ENCODE measurements around the gene TATDN2. TPM values are rescaled to one million over a fixed set of nuclear protein-coding genes. Genes with fewer than 3 reads are reported as not detected.
A peak's percentile ranks its signal among the peaks of the same experiment; 100 is the strongest.

The TATDN2 gene
- total RNA-seq, 4 donors from 2014 or later, result 22.7 to 59.7 (median 28.2) TPM

DNA sequence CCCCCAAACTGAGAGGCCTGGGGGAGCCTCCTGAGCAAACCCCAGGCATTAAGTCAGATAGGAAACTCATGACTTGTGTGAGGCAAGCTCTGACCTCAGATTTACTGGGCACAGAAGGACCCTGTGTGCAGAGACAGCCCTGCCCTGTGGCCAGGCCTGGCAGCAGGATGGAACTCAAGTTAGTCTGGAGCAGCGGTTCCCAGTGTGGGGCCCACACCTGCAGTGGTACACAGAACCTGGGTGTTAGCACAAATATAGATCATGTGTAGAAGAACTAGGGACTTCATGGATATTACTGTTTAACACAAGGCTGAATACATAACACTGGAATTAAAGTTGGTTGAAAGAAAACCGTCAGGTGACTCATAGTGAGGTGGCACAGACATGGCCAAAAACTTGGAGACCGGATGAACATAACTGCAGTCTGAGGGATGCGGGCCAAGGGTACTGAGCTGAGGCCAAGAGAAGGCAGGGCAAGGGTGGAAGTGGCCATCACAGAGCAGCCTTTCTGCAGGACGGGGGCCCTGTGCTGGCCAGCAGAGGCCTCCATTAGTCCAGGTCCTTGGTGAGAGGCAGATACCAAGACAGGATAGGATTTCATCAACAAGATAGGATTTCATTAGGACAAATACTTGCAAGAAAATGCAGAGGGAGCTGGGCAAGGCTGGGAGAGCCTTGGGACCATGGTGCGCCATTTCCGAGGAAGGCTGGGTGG lies 42.7 kb upstream of the TATDN2 start:
- no peak for DNase-seq
- intact Hi-C loops (cut with DNase I; ENCODE audit: low total_unique reads) (no loop called here), in situ Hi-C loops (cut with MboI; ENCODE audit: low pct_ligation_motif_present in 1 of 4, low pct_unique_long_range_greater_than_20kb in 1 of 4, low sequenced_read_pairs in 3 of 4) (no loop called here)

DNA sequence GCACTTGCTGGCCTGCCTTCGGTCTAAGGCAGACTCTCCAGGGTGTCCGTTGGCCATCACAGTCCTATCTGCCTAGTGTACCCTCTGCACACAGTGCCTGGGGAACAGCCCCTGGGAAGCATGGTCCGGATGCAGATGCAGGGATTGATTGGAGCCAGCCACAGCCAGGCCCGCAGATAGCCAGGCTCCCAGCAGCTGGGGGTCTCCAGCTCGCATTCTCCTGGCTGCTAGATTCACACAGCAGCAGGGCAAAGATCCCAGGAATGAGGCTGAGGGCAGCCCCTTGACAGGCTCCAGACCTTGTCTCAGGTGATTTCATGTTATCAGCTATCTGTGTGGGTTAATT lies 42.1 kb upstream of the TATDN2 start:
- Histone ChIP-seq H3K36me3 (no peaks in the 10 kb centered on the region), H3K27ac (no peak overlapping the region), H3K9me3 (no peaks in the 10 kb centered on the region), H3K27me3 (no peaks in the 10 kb centered on the region), H3K4me1 (peaks cover 11 to 25% (median 18%) of the 10 kb centered on the region in 4 donors), H3K4me3 (no peak overlapping the region)
- in situ Hi-C loops (cut with MboI; ENCODE audit: low pct_ligation_motif_present in 1 of 4, low pct_unique_long_range_greater_than_20kb in 1 of 4, low sequenced_read_pairs in 3 of 4) (no loop called here), intact Hi-C loops (cut with DNase I; ENCODE audit: low total_unique reads) (no loop called here)
- no peak for TF ChIP-seq POLR2A (IDR thresholded peaks at IDR 0.05)
- no peak for TF ChIP-seq EP300 (IDR thresholded peaks at IDR 0.05; ENCODE audit: low read depth)
- TF ChIP-seq, protein P1, sequence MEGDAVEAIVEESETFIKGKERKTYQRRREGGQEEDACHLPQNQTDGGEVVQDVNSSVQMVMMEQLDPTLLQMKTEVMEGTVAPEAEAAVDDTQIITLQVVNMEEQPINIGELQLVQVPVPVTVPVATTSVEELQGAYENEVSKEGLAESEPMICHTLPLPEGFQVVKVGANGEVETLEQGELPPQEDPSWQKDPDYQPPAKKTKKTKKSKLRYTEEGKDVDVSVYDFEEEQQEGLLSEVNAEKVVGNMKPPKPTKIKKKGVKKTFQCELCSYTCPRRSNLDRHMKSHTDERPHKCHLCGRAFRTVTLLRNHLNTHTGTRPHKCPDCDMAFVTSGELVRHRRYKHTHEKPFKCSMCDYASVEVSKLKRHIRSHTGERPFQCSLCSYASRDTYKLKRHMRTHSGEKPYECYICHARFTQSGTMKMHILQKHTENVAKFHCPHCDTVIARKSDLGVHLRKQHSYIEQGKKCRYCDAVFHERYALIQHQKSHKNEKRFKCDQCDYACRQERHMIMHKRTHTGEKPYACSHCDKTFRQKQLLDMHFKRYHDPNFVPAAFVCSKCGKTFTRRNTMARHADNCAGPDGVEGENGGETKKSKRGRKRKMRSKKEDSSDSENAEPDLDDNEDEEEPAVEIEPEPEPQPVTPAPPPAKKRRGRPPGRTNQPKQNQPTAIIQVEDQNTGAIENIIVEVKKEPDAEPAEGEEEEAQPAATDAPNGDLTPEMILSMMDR (IDR thresholded peaks at IDR 0.05), result no peak
- TF ChIP-seq POLR2AphosphoS5 (IDR thresholded peaks at IDR 0.05), result no peak
- WGBS, 2 donors (ENCODE audit: low coverage in 1 of 2), result 91% methylated on average over 4 of the region's 5 CpGs; no CpG with 5 or more reads in 1 of the 2 donors
- DNase-seq, result no peak

More for the DNA sequence above, 42.7 kb upstream of the TATDN2 start:
- Histone ChIP-seq H3K27ac (peak overlapping the region; percentile 8 to 31 (median 17)), H3K4me3 (no peak overlapping the region), H3K36me3 (no peaks in the 10 kb centered on the region), H3K4me1 (peaks cover 11 to 25% (median 18%) of the 10 kb centered on the region in 4 donors), H3K27me3 (no peaks in the 10 kb centered on the region), H3K9me3 (no peaks in the 10 kb centered on the region)
- WGBS, 2 donors (ENCODE audit: low coverage in 1 of 2), result 71 to 83% methylated on average over 4 to 7 of the region's 7 CpGs
- TF ChIP-seq POLR2AphosphoS5 (IDR thresholded peaks at IDR 0.05) (no peak), POLR2A (IDR thresholded peaks at IDR 0.05) (no peak), EP300 (IDR thresholded peaks at IDR 0.05; ENCODE audit: low read depth) (no peak)
- TF ChIP-seq, protein P1 (IDR thresholded peaks at IDR 0.05), result no peak

DNA sequence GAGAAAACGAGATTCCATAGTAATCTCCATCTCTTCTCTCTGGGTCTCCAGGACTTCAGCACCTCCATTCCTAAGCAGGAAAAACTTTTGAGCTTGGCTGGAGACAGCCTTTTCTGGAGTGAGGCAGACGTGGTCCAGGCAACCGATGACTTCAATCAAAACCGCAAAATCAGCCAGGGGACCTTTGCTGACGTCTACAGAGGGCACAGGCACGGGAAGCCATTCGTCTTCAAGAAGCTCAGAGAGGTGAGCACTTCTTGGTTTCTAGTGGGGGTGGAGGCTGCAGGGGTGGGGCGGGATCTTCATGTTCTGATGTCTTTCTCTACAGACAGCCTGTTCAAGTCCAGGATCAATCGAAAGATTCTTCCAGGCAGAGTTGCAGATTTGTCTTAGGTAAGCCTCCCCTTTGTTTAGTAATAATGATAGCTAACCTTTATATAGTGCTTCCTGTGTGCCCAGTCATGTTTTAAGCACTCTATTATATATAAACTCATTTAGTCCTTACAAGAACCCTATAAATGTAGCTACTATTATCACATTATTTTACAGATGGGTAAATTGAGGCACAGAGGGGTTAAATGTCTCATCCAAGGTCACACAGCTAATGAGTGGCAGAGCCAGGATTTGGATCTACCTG lies 35.0 kb upstream of the TATDN2 start:
- H3K9me3 ChIP-seq, result no peaks in the 10 kb centered on the region
- H3K4me3 ChIP-seq, result no peak overlapping the region
- H3K36me3 ChIP-seq, result no peaks in the 10 kb centered on the region
- H3K27ac ChIP-seq, result no peak overlapping the region
- DNase-seq, result no peak
- intact Hi-C loops (cut with DNase I; ENCODE audit: low total_unique reads), result no loop called here
- in situ Hi-C loops (cut with MboI; ENCODE audit: low pct_ligation_motif_present in 1 of 4, low pct_unique_long_range_greater_than_20kb in 1 of 4, low sequenced_read_pairs in 3 of 4), result loop anchor here in 1 of 4 donors (10.0 kb wide), 1 partner anchor 48 kb away; the partner anchor contains the start of gene IRAK2
- H3K27me3 ChIP-seq, result no peaks in the 10 kb centered on the region
- WGBS, 2 donors (ENCODE audit: low coverage in 1 of 2), result 82 to 100% methylated on average over 5 to 9 of the region's 9 CpGs
- TF ChIP-seq EP300 (IDR thresholded peaks at IDR 0.05; ENCODE audit: low read depth) (no peak), POLR2A (IDR thresholded peaks at IDR 0.05) (no peak), POLR2AphosphoS5 (IDR thresholded peaks at IDR 0.05) (no peak)
- TF ChIP-seq, protein P1 (IDR thresholded peaks at IDR 0.05), result no peak
- no peaks in the 10 kb centered on the region for H3K4me1 ChIP-seq

DNA sequence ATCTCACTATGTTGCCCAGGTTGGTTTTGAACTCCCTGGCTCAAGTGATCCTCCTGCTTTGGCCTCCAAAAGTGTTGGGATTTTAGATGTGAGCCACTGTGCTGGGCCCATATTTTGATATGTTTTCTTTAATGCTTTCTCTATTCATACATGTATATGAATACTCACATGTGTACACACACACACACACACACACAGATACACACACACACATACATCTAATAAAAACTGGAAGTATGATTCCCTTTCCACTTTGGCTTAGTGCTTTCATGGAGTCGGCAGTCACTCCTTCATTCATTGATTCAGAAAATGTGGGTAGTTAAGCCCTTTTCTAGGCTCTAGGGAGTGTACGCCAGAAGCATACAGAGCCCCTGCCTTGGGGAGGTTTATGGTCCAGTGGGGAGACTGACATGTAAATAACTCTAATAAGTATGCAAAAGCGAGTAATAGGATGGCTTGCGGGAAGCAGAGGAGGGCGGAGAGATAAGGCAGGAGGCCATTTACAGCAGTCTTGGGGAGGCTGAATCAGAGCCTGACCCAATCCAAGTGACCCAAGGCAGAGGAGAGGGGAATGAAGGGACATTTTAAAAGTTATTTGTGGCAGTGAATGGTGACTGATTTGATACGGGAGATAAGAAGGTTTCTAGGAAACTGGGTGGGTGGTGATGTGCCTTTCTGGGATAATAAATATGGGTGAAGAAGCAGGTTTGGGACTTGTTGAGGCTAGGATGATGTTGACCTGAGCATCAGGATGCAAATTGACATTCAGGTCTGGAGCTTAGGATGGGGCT lies 32.5 kb upstream of the TATDN2 start:
- intact Hi-C loops (cut with DNase I; ENCODE audit: low total_unique reads) (no loop called here), in situ Hi-C loops (cut with MboI; ENCODE audit: low pct_ligation_motif_present in 1 of 4, low pct_unique_long_range_greater_than_20kb in 1 of 4, low sequenced_read_pairs in 3 of 4) (loop anchor here in 1 of 4 donors (10.0 kb wide), 1 partner anchor 51 kb away; the partner anchor contains the start of gene IRAK2)
- Histone ChIP-seq H3K27ac (no peak overlapping the region), H3K36me3 (no peaks in the 10 kb centered on the region), H3K9me3 (no peaks in the 10 kb centered on the region), H3K4me1 (peaks cover 0 to 3% (median 0%) of the 10 kb centered on the region in 4 donors), H3K4me3 (no peak overlapping the region), H3K27me3 (no peaks in the 10 kb centered on the region)
- 89 to 96% methylated on average over 4 to 6 of the region's 6 CpGs for WGBS, 2 donors (ENCODE audit: low coverage in 1 of 2)
- no peak for DNase-seq
- TF ChIP-seq, protein P1 (IDR thresholded peaks at IDR 0.05), result no peak
- no peak for TF ChIP-seq EP300 (IDR thresholded peaks at IDR 0.05; ENCODE audit: low read depth)
- TF ChIP-seq POLR2AphosphoS5 (IDR thresholded peaks at IDR 0.05), result no peak
- TF ChIP-seq POLR2A (IDR thresholded peaks at IDR 0.05), result no peak

All from transverse colon (tissue), 4 donors.